ENCODE measurements around the gene PRKN.

GRCh38 chr6:162200945-162201690 is 526.4 kb downstream of the PRKN start:
- no peak for TF ChIP-seq CTCF (IDR thresholded peaks at IDR 0.05; ENCODE audit: low read length)
- TF ChIP-seq EZH2 (optimal IDR thresholded peaks at IDR 0.05; ENCODE audit: low read depth, low read length), result no peak
